Osteoblast (primary cell): ENCODE data around the gene CFAP97D1. TPM values are rescaled to one million over a fixed set of nuclear protein-coding genes. Genes with fewer than 3 reads are reported as not detected.

ENCODE experiments used
- DNase-seq: peaks from one replicate; pipeline ENCODE4 v3.0.0; 2011; ENCODE audit warnings: low spot score, mixed read lengths; ENCODE audit not compliant: insufficient read length; ENCODE audit errors: missing footprints
- H2AFZ ChIP-seq: 2 replicates; pipeline ENCODE4 v1.6.0; 2011; ENCODE audit warnings: mild to moderate bottlenecking, low read length
- H3K27ac ChIP-seq: 2 replicates; pipeline ENCODE4 v1.5.1; 2011; ENCODE audit warnings: mild to moderate bottlenecking, low read depth, low read length, moderate library complexity
- H3K27me3 ChIP-seq: 2 replicates; pipeline ENCODE4 v1.6.0; 2012; ENCODE audit warnings: mild to moderate bottlenecking, control low read depth, inconsistent platforms, low read length, moderate library complexity; ENCODE audit not compliant: insufficient read depth
- H3K36me3 ChIP-seq: 2 replicates; pipeline ENCODE4 v1.5.1; 2011; ENCODE audit warnings: mild to moderate bottlenecking, low read length, control low read depth, moderate library complexity; ENCODE audit not compliant: insufficient read depth
- H3K4me1 ChIP-seq: 2 replicates; pipeline ENCODE4 v1.5.1; 2011; ENCODE audit warnings: mild to moderate bottlenecking, low read length, control low read depth, moderate library complexity; ENCODE audit not compliant: insufficient read depth
- H3K4me2 ChIP-seq: 2 replicates; pipeline ENCODE4 v1.6.0; 2011; ENCODE audit warnings: mild to moderate bottlenecking, low read length; ENCODE audit not compliant: insufficient read depth
- H3K4me3 ChIP-seq: fragments of 200-600 bp; sonication (generic); 3 replicates; pipeline ENCODE4 v1.5.1; 2012; ENCODE audit warnings: mild to moderate bottlenecking, low read length, inconsistent platforms; ENCODE audit not compliant: insufficient read depth
- H3K79me2 ChIP-seq: 2 replicates; pipeline ENCODE4 v1.6.0; 2012; ENCODE audit warnings: mild to moderate bottlenecking, low read length, control low read depth, inconsistent platforms; ENCODE audit not compliant: insufficient read depth
- H3K9me3 ChIP-seq: 2 replicates; pipeline ENCODE4 v1.5.1; 2011; ENCODE audit warnings: low read depth, low read length, control low read depth
- H4K20me1 ChIP-seq: 2 replicates; pipeline ENCODE4 v1.6.0; 2012; ENCODE audit warnings: mild to moderate bottlenecking, low read length, control low read depth; ENCODE audit not compliant: insufficient read depth
- CTCF ChIP-seq: IDR thresholded peaks from 2 replicates; pipeline ENCODE4 v1.5.1; 2011; ENCODE audit warnings: mild to moderate bottlenecking, low read depth, low read length, moderate library complexity; ENCODE audit errors: extremely low read depth
- total RNA-seq: library from RNA; depleted of rRNA; stranded (reverse); fragments of >200 nt; gene quantifications from 2 replicates; pipeline ENCODE4 v1.2.3, GENCODE V29; 2012

CFAP97D1 gene
- total RNA-seq, 1 donor, result not detected

DNA sequence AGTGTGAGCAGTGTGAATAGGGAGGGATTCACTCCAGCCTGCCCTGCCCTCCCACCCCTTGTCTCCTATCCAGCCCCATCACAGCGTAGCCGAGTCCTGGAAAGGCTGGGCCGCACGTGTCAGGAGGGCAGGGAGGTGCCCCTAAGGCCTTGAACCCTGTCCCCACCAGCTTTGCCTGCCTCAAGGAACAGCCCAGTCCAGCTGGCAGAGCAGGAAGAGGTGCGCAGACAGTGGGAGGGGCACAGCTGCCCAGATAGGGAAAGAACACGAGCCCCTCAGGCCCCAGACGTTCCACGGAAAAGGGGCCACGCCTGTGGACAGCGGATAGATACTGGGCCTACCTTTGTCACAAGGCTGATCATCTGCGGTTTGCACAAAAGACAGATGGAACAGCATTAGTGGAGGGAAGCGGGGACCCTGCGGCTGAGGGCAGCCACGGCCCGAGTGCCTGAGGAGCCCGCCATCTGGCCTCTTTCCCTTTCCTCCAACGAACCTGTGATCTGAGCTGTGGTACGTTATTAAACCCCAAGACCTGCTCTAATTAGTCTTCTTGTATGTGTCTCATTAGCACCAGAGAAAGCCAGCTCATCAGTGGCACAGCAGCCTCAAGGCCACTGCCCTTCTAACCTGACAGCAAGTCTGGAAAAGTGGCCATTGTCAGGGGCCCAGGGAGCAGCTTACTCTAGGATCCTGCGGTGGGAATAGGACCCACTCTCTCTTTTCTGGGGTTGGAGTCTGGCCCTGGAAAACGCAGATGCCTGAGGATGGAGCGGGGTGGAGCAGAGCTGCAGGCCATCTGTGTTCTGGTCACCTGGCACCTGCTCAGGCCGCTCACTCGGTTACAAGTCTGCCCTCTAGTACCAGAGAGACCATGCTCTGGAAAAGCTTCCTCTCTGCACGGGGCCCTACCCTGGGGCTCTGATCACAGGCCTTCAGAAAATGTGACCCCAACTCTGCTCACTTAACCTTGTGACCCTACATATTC, 36.4 kb downstream of the CFAP97D1 start:
- peaks cover 36% of the 10 kb centered on the region for H3K36me3 ChIP-seq
- DNase-seq, result no peak
- H4K20me1 ChIP-seq, result no peaks in the 10 kb centered on the region
- H3K79me2 ChIP-seq, result no peaks in the 10 kb centered on the region
- TF ChIP-seq CTCF, result no peak
- H2AFZ ChIP-seq, result no peak overlapping the region
- H3K4me3 ChIP-seq, result no peak overlapping the region
- H3K9me3 ChIP-seq, result no peaks in the 10 kb centered on the region
- no peak overlapping the region for H3K27ac ChIP-seq
- H3K4me2 ChIP-seq, result no peak overlapping the region
- H3K27me3 ChIP-seq, result no peaks in the 10 kb centered on the region
- H3K4me1 ChIP-seq, result peaks cover 9% of the 10 kb centered on the region

GRCh38 chr17:43817826-43818225, 37.6 kb downstream of the CFAP97D1 start:
- H2AFZ ChIP-seq, result no peak overlapping the region
- DNase-seq, result no peak

DNA sequence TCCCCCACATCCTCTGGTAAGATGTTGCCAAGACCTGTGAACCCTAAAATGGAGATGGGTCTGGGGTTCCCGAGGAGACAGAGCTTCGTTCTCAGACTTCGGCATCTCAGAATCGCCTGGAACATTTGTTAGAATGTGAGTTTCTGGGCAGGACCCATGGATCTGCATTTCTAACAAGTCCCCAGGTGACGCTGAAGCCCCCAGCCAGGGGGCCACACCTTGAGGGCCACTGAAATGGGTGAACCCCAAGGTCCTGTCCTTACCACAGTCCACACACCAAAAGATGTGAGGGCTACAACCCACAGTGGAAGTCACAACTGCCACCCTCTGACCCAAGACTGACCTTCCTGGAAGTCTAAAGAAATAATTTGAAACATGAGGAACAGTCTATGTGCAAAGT, 38.7 kb downstream of the CFAP97D1 start:
- Histone ChIP-seq H3K27me3 (no peaks in the 10 kb centered on the region), H4K20me1 (no peaks in the 10 kb centered on the region), H3K36me3 (peaks cover 25% of the 10 kb centered on the region), H3K9me3 (no peaks in the 10 kb centered on the region), H3K79me2 (no peaks in the 10 kb centered on the region), H2AFZ (no peak overlapping the region), H3K4me2 (no peak overlapping the region), H3K4me1 (peaks cover 9% of the 10 kb centered on the region), H3K4me3 (no peak overlapping the region), H3K27ac (no peak overlapping the region)
- no peak for TF ChIP-seq CTCF
- no peak for DNase-seq

More at GRCh38 chr17:43817826-43818225, 37.6 kb downstream of the CFAP97D1 start:
- no peak overlapping the region for H3K4me3 ChIP-seq
- H3K79me2 ChIP-seq, result no peaks in the 10 kb centered on the region
- TF ChIP-seq CTCF, result no peak
- no peak overlapping the region for H3K27ac ChIP-seq
- no peaks in the 10 kb centered on the region for H4K20me1 ChIP-seq
- no peaks in the 10 kb centered on the region for H3K9me3 ChIP-seq
- H3K36me3 ChIP-seq, result peaks cover 29% of the 10 kb centered on the region
- H3K27me3 ChIP-seq, result no peaks in the 10 kb centered on the region
- H3K4me1 ChIP-seq, result peaks cover 9% of the 10 kb centered on the region
- no peak overlapping the region for H3K4me2 ChIP-seq

DNA sequence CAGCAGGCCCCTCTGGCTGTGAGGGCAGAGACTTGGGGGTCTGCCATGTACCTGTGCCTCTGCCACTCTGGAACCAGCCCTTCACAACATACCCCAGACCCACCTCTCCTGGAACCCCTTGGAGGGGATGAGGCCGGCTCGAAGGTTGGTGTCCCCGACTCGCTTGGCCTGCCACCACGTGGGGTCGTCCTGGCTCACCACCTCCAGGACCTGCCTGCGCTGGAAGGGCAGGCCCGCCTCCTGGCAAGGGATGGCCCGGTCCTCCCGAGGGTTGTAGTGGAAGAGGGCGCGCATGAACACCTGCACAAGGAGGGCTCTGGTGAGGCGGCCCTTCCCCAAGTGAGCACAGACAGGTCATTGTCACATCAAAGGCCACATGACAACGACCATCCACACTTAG, 40.5 kb downstream of the CFAP97D1 start:
- no peaks in the 10 kb centered on the region for H4K20me1 ChIP-seq
- TF ChIP-seq CTCF, result no peak
- no peaks in the 10 kb centered on the region for H3K9me3 ChIP-seq
- H3K4me1 ChIP-seq, result no peaks in the 10 kb centered on the region
- no peak overlapping the region for H3K4me3 ChIP-seq
- H3K27me3 ChIP-seq, result no peaks in the 10 kb centered on the region
- H2AFZ ChIP-seq, result no peak overlapping the region
- H3K79me2 ChIP-seq, result no peaks in the 10 kb centered on the region
- H3K4me2 ChIP-seq, result no peak overlapping the region
- DNase-seq, result no peak
- H3K36me3 ChIP-seq, result peaks cover 26% of the 10 kb centered on the region
- H3K27ac ChIP-seq, result no peak overlapping the region
